Activated CD4-positive, alpha-beta T cell treated with anti-CD3 and anti-CD28 coated beads, Interleukin-2, Interleukin-6, amounts not matched to agents 100 ng/mL and 50 ng/mL, durations not matched to agents 16 hours and 8 hours (primary cell): ENCODE results near the gene POLD3.

Experiments used
- DNase-seq: peaks from one replicate; pipeline ENCODE4 v3.0.0-alpha.2; 2020

The POLD3 gene

DNA sequence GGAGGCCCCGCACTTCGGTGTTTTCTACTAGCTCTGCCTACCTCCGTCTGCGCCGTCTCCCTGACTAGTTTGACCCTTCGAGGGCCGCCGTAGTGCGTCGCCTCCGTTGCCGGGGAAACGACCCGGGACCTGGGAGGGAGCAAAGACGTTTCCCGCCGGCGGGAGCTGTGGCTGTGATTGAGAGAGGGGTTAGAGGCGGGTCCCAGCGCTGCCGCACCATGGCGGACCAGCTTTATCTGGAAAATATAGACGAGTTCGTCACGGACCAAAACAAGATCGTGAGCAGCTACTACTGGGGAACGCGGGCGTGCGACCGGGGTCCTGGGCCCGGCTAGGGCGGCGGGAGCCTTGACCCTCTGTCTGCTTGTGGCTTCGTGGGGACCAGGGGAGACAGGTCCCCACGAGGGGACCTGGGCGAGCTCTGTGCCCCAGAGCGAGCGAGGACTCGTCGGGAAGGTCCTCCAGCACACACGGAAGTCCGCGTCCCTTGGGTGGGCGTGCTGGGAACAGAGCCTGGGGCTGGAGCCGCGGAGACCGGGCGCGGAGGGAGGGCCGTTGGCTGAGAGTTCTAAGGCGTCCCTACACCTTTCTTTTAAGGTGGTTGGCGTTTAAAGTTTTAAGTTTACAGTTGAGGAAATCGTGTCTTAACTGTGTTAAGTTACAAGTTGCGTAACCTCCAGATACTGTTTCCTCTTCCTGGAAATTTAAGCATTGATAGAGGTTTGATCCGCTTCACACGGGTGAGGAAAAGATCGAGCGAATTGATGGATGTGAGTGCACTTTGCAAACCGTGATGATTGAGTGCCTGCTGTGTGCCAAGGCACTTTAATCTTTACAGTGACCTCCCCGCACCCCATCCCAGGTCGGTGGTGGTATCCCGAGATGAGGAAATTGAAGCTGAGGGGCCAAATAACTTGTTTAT, at the start of gene POLD3:
TSS of gene POLD3 (plus strand) at position 142 of the 922 bp plus-strand sequence. CDS start at position 219, 77 bp downstream.
- DNase-seq = peak; percentile 98

- no peak for DNase-seq
These were observed 48.4 kb upstream of the POLD3 start for GRCh38 chr11:74543991-74544390.

DNA sequence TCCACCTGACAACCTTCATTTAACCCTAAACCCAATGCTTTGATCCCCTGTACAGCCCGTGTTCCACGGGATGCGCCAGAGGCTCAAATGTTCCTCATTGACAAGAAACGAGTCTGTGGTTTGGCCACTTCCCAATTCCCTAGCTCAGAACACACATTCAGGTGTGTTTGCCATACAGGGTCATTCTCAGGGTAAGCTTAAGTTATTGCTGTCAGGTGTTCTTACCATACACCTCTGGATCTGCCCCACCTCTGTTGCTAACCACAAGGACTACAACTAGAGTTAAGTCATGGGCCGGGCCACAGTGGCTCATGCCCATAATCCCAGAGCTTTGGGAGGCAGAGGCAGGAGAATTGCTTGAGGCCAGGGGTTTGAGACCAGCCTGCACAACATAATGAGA, 45.6 kb upstream of the POLD3 start:
- DNase-seq = no peak

- no peak for DNase-seq
These were observed 41.2 kb upstream of the POLD3 start for GRCh38 chr11:74550991-74551753.

DNA sequence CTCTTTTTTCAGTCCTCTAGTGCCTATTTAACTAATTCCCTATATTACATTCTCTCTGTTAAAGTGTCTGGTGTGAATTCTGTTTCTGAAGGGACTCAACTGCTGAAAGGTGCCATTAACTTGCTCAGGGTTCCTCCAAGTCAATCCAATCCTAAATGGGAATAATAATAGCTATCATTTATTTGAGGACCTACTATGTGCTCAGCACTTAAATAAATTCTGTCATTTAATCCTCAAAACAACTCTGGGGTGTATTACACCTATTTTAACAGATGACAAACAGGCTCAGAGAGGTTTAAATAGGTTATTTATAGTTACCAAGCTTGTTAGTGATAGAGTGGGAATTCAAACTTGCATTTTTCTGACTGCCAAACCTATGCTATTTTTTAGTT, 40.6 kb upstream of the POLD3 start:
- DNase-seq = no peak

DNA sequence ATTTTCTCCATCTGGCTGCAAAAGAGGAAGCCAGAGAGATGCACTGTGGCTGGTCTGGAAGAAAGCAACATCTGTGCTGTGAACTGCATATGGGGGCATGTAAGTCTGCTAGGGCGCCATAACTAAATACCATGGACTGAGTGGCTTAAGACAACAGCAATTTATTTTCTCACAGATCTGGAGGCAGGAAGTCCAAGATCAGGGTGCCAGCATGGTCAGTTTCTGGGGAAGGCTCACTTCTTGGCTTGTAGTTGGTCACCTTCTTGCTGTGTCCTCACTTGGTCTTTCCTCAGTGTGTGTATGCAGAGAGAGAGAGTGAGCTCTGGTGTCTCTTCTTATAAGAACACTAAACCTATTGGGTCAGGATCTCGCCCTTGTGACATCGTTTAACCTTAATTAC, 34.9 kb upstream of the POLD3 start:
- no peak for DNase-seq

DNA sequence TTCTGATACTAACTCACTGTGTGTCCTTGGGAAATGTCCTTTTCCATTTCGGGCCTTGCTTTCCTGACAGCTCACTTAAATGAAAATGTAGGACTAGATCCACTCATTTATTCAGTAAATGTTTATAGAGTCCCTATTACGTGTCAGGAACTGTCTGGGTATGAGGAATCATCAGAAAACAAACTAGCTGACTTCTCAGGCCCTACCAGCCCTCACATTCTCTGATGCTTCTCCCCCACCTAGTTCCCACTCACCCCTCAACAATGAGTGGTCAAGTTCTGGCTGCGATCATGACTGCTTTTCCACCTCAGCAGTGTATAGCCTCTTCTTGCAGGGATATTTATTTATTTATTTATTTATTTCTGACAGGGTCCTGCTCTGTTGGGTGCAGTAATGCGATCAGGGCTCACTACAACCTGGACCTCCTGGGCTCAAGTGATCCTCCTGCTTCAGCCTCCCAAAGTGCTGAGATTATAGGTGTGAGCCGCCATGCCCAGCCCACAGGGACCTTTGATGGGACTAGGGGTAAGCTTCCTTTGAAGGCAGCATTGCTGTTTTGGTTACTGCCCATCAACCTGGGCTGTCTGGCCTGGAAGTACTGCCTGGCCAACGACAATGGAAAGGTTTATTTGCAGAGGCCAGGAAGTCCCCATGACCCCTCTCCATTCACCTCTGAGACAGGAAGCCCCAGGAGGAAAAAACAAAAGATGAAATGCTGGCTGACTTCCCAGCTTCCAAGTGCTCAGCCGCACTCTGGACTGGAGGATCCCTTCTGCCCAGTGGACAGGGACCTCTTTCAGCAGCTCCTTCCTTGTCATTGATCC, 33.1 kb upstream of the POLD3 start:
- no peak for DNase-seq

DNA sequence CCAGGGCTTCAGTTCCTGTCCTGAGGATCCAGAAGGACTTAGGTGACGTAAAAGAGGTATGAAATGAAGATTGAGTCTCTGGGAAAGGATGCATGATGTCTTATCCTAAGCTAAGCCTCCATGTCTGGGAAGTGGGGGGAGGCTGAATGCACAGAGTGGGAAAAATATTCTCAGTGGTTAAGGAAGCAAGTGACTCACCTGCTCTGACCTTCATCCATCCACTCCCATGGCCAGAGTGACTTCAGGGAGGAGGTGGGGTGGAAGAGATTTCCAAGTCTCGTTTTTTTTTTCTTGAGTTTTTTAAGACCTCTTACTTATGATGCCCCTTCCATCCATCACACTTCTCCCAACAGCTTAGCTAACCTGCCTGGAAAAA, 32.5 kb upstream of the POLD3 start:
- no peak for DNase-seq

GRCh38 chr11:74566146-74566960, 26.0 kb upstream of the POLD3 start:
- no peak for DNase-seq

DNA sequence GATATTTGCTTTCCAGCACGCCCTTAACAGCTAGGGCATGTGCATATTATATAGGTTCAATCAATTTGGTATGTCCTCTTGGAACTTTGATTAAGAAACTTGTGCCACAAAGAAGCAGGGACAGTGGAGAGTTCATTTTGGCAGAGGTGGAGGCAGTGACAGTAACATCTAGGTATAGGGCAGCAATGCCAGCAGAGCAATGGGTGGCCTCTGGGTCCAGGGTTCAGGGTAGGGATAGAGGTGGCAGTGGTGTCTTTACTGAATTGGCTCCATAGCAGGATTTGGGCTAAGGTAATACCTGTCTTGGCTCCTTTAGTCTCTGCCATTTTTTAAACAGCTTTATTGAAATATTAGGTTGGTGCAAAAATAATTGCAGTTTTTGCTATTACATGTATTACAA, 24.4 kb upstream of the POLD3 start:
- no peak for DNase-seq

- peak; percentile 44 for DNase-seq
These were observed 21.9 kb upstream of the POLD3 start for GRCh38 chr11:74570266-74571061.

- no peak for DNase-seq
These were observed 21.4 kb upstream of the POLD3 start for GRCh38 chr11:74571062-74571399.

DNA sequence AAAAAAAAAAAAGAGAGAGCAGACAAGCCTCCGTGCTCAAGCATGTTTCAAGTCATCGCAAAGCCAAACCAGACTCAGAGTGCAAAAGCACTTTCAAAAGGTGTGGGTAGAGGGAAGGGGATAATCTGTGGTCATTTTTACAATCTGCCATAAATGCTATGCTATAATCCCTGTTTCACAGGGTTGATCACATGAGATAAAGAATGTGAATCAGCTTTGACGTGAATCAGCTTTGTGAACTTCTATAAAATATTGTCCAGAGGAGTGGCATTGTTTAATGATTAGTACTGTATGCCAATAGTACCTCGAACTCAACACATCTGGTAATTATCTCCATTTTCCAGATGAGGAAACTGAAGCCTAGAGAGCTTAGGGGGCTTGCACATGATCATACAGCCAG, 20.0 kb upstream of the POLD3 start:
- no peak for DNase-seq

GRCh38 chr11:74574563-74574962, 17.8 kb upstream of the POLD3 start:
- DNase-seq = no peak

DNA sequence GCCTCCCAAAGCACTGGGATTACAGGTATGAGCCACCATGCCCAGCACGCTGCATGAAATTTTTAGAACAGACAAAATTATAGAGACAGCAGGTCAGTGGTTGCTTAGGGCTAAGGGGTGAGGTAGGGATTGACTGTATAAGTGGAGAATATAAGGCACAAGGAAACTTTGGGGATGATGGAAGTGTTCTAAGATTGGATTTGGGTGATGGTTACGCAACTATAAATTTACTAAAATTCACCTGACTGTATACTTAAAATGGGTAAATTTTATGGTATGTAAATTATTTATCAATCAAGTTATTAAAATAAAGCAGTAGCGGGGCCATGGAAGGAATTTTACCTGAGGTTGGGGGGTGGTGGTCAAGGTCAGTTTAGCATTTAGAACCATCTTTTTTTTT, 16.4 kb upstream of the POLD3 start:
- no peak for DNase-seq

DNA sequence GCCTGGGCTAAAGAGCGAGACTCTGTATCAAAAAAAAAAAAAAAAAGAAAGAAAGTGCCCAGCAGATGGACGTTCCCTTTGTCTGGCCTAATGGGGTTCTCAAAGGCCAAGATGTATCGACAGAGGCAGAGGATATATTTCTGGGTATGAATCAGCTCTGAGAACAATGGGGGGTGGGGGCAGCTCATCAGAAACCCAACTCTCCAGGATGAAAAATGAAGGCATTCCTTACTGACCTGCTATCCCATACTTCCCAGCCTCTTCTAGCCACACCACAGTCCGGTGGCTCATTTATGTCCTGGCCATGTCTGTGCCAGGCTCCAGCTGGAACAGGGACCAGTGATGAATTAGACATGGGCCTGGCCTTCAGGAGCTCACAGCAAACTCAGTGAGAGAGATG, 15.2 kb upstream of the POLD3 start:
- no peak for DNase-seq

DNA sequence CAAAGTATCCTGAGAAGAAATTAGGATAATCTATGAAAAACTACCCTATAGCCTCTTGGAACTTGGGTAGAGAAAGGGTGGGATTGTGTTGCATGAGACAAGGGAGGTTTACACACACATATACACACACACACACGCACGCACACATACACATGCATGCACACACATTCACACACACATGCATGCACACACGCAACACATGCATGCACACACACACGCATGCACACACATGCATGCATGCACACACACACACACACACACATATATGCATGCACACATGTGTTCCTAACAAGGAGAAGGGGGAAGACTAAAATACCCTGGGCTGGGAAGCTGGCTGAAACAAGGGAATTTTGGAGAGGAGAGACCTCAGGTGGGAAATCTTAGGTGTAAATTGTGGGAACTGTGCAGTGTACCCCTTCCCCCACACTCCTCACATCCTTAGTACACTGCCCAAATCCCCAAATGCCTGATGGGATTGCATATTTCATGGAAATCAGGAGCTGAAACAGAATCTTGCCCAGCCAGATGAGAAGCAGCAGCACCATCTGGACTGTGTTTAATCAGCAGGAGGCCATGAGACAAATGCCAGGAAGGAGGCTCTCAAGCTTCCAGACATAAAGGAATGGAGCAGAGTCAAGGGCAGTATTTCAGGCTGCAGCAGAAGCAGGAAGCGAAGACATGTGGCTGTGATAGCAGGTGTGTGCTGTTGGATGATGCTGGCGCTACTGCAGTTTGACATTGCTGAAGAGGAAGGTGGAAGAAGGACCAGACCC, 14.6 kb upstream of the POLD3 start:
- no peak for DNase-seq

GRCh38 chr11:74579577-74580270, 12.7 kb upstream of the POLD3 start:
- no peak for DNase-seq

- DNase-seq = no peak
These were observed 10.3 kb upstream of the POLD3 start for GRCh38 chr11:74581954-74582547.
